Ovary (tissue), 9 donors: Measurements from ENCODE around the gene CPEB2. TPM values are rescaled to one million over a fixed set of nuclear protein-coding genes. Genes with fewer than 3 reads are reported as not detected.
A peak's percentile ranks its signal among the peaks of the same experiment; 100 is the strongest.

Experiments
- DNase-seq, 5 donors: peaks; one replicate each; pipeline ENCODE4 v3.0.0-alpha.2; 2019 to 2020
- H3K27ac ChIP-seq, 2 donors: fragments of 200-600 bp; one replicate each; pipeline versions ENCODE4 v1.5.1 to v1.8.0; 2019 to 2022
- H3K27me3 ChIP-seq: fragments of 200-600 bp; one replicate; pipeline ENCODE4 v1.8.0; 2022
- H3K36me3 ChIP-seq: fragments of 200-600 bp; sonication (generic); one replicate; pipeline ENCODE4 v1.5.1; 2019
- H3K4me1 ChIP-seq: one replicate; pipeline ENCODE4 v1.8.1; 2013; ENCODE audit warnings: mild to moderate bottlenecking, moderate library complexity; ENCODE audit not compliant: insufficient read depth
- H3K4me3 ChIP-seq: fragments of 200-600 bp; sonication (generic); one replicate; pipeline ENCODE4 v1.5.1; 2017
- H3K9me3 ChIP-seq, 2 donors: fragments of 200-600 bp in 1 of 2; sonication (generic) in 1 of 2; one replicate each; pipeline versions ENCODE4 v1.5.1 to v1.8.1; 2013 to 2019; ENCODE audit warnings: mild to moderate bottlenecking in 1 of 2, moderate library complexity in 1 of 2
- CTCF ChIP-seq, 3 donors: fragments of 450-650 bp in 2 of 3; fragments of 200-600 bp in 1 of 3; IDR thresholded peaks; one replicate each; pipeline versions ENCODE4 v1.5.1 to v1.8.0; 2016 to 2022; ENCODE audit warnings: antibody characterized with exemption in 3 of 3, mild to moderate bottlenecking in 1 of 3
- EP300 ChIP-seq: sonication (generic); formaldehyde crosslinking; IDR thresholded peaks from one replicate; pipeline ENCODE4 v1.6.1; 2017; ENCODE audit warnings: antibody characterized with exemption
- POLR2A ChIP-seq: fragments of 450-650 bp; IDR thresholded peaks from one replicate; pipeline ENCODE4 v1.6.1; 2017; ENCODE audit warnings: antibody characterized with exemption, mild to moderate bottlenecking, moderate library complexity
- WGBS, 3 donors: extraction: QIAGEN DNeasy Blood & Tissue Kit in 1 of 3; methylation state at CpG; one replicate each; pipeline versions ENCODE4 v1.1.5 to v1.1.7; 2013 to 2017; 5-methylcytosine and 5-hydroxymethylcytosine counted together
- intact Hi-C, 4 donors: fragments of 100-400 bp; cut with DNase I; formaldehyde crosslinking; loops; one replicate each; pipeline versions ENCODE4 v1.11.0 to v1.15.1; 2022 to 2023
- polyA plus RNA-seq, 2 donors: library from polyadenylated mRNA; stranded (reverse); fragments of 200-250 nt in 1 of 2; fragments of 350-450 nt in 1 of 2; fragmentation: Illumina TruSeq in 1 of 2; extraction: RNeasy Lipid Tissue Mini Kit (QIAGEN cat#74804) in 1 of 2; gene quantifications; one replicate each; pipeline ENCODE4 v1.2.3, GENCODE V29; 2013 to 2014
- total RNA-seq, 7 donors: library from RNA; depleted of rRNA in 2 of 7; stranded (reverse); fragments of >200 nt in 2 of 7; fragmentation: NEBNext Ultra II Directional in 3 of 7; extraction: Animal tissue kit (Norgen Biotek cat#: 25700) in 3 of 7; gene quantifications; one replicate each; pipeline versions ENCODE4 v1.1.0 to v1.2.4, GENCODE V29; 2016 to 2023
- donor health status: DM: no; HTN: no; CAD: no; lungs with moderate emphysema.
- donor health status: DM: no; HTN: no; CAD: no.
- donor health status: Bipolar disorder and iron deficiency.
- donor health status: DM: yes; HTN: yes; CAD: no.
- donor health status: DM: no; HTN: no; CAD: no.
- donor health status: DM: yes; HTN: yes; CAD: no.

The CPEB2 gene
- total and polyA plus RNA-seq, 9 donors: 4.4 to 18.6 (median 14.5) TPM

- Histone ChIP-seq H3K4me1 (peaks cover 3% of the 10 kb centered on the region), H3K27ac (peak overlapping the region in 1 of 2 donors; percentile 16), H3K27me3 (no peaks in the 10 kb centered on the region), H3K9me3 (no peaks in the 10 kb centered on the region), H3K4me3 (no peak overlapping the region), H3K36me3 (no peaks in the 10 kb centered on the region)
- no peak for TF ChIP-seq EP300
- no peak for TF ChIP-seq POLR2A
- no peak for TF ChIP-seq CTCF (IDR thresholded peaks at IDR 0.05)
- DNase-seq: no peak
- intact Hi-C loops: no loop called here
- WGBS, 3 donors: 58 to 65% (median 64%) methylated on average over 6 of the region's 6 CpGs
Measured at GRCh38 chr4:15034071-15034764, 31.9 kb downstream of the CPEB2 start.

GRCh38 chr4:15035159-15035558, 32.9 kb downstream of the CPEB2 start:
- no peaks in the 10 kb centered on the region for H3K27me3 ChIP-seq
- intact Hi-C loops: no loop called here
- H3K4me3 ChIP-seq: no peak overlapping the region
- no peak for DNase-seq
- peak overlapping the region in 1 of 2 donors; percentile 16 for H3K27ac ChIP-seq
- no peaks in the 10 kb centered on the region for H3K36me3 ChIP-seq
- TF ChIP-seq POLR2A: no peak
- no peak for TF ChIP-seq CTCF (IDR thresholded peaks at IDR 0.05)
- no peak for TF ChIP-seq EP300
- H3K9me3 ChIP-seq: no peaks in the 10 kb centered on the region
- peaks cover 3% of the 10 kb centered on the region for H3K4me1 ChIP-seq

- no peak for DNase-seq
- Histone ChIP-seq H3K27ac (no peak overlapping the region), H3K9me3 (no peaks in the 10 kb centered on the region), H3K4me1 (peaks cover 2% of the 10 kb centered on the region), H3K4me3 (no peak overlapping the region), H3K27me3 (no peaks in the 10 kb centered on the region), H3K36me3 (no peaks in the 10 kb centered on the region)
- intact Hi-C loops: no loop called here
- TF ChIP-seq CTCF (IDR thresholded peaks at IDR 0.05): no peak
- TF ChIP-seq EP300: no peak
- TF ChIP-seq POLR2A: no peak
Measured at GRCh38 chr4:15037923-15038541, 35.8 kb downstream of the CPEB2 start.

GRCh38 chr4:15040916-15041463, 38.7 kb downstream of the CPEB2 start:
- Histone ChIP-seq H3K4me1 (no peaks in the 10 kb centered on the region), H3K4me3 (no peak overlapping the region), H3K27ac (no peak overlapping the region), H3K9me3 (no peaks in the 10 kb centered on the region), H3K27me3 (no peaks in the 10 kb centered on the region), H3K36me3 (no peaks in the 10 kb centered on the region)
- 83 to 88% (median 86%) methylated on average over 3 of the region's 3 CpGs for WGBS, 3 donors
- TF ChIP-seq POLR2A (no peak), CTCF (IDR thresholded peaks at IDR 0.05) (no peak), EP300 (no peak)
- no peak for DNase-seq
- intact Hi-C loops: no loop called here
